Body of pancreas (tissue), 4 donors: ENCODE data around the gene ING3. TPM values are rescaled to one million over a fixed set of nuclear protein-coding genes. Genes with fewer than 3 reads are reported as not detected.

ENCODE experiments used
- ATAC-seq: fragments of 150-250 bp; one replicate; pipeline ENCODE4 v1.9.1; 2016
- DNase-seq, 4 donors: peaks; one replicate each; pipeline ENCODE4 v3.0.0-alpha.2; 2019
- H3K27ac ChIP-seq, 4 donors: fragments of 200-600 bp; sonication (generic); 1 replicate in 3 of 4; 2 replicates in 1 of 4; pipeline versions ENCODE4 v1.5.1 to v1.6.1; 2016 to 2019; ENCODE audit warnings: mild to moderate bottlenecking in 1 of 4, mixed read lengths in 1 of 4, moderate library complexity in 1 of 4
- H3K27me3 ChIP-seq, 2 donors: fragments of 200-600 bp; sonication (generic); one replicate each; pipeline ENCODE4 v1.6.0; 2016; ENCODE audit warnings: mild to moderate bottlenecking in 1 of 2
- H3K36me3 ChIP-seq, 2 donors: fragments of 200-600 bp; sonication (generic); replicated peaks in 1 of 2; 2 replicates each; pipeline ENCODE4 v1.5.1; 2016; ENCODE audit warnings: low read depth in 2 of 2; ENCODE audit not compliant: insufficient read depth in 1 of 2
- H3K4me1 ChIP-seq: fragments of 200-600 bp; sonication (generic); one replicate; pipeline ENCODE4 v1.6.0; 2016
- H3K4me3 ChIP-seq, 2 donors: fragments of 200-600 bp; sonication (generic); 1 replicate in 1 of 2; 2 replicates in 1 of 2; pipeline ENCODE4 v1.5.1; 2016 to 2019
- H3K9me3 ChIP-seq, 3 donors: fragments of 200-600 bp; sonication (generic); 1 replicate in 2 of 3; 2 replicates in 1 of 3; pipeline ENCODE4 v1.5.1; 2016
- CTCF ChIP-seq, 7 experiments: fragments of 450-650 bp in 4 of 7; fragments of 200-600 bp in 3 of 7; sonication (generic) in 3 of 7; IDR thresholded peaks; one replicate each; pipeline ENCODE4 v1.5.1; 2016 to 2019; ENCODE audit warnings: antibody characterized with exemption in 7 of 7
- POLR2A ChIP-seq, 3 donors: fragments of 450-650 bp; IDR thresholded peaks; one replicate each; pipeline ENCODE4 v1.6.1; 2016; ENCODE audit warnings: antibody characterized with exemption in 3 of 3, mild to moderate bottlenecking in 2 of 3
- WGBS, 2 donors: methylation state at CpG; one replicate each; pipeline ENCODE4 v1.1.5; 2017; 5-methylcytosine and 5-hydroxymethylcytosine counted together
- intact Hi-C: fragments of 100-400 bp; cut with DNase I; formaldehyde crosslinking; loops from one replicate; pipeline ENCODE4 v1.15.1; 2023
- total RNA-seq, 2 donors: library from RNA; depleted of rRNA; stranded (reverse); fragments of >200 nt; gene quantifications; one replicate each; pipeline ENCODE4 v1.1.0, GENCODE V29; 2016

ING3 gene
- total RNA-seq, 2 donors from 2014 or later, result 7.6 to 9.1 TPM

- peaks cover 0 to 12% of the 10 kb centered on the region in 2 donors for H3K36me3 ChIP-seq
- DNase-seq (no peak), ATAC-seq (no peak)
- peaks cover 18% of the 10 kb centered on the region for H3K4me1 ChIP-seq
- H3K9me3 ChIP-seq, result no peaks in the 10 kb centered on the region
- intact Hi-C loops, result no loop called here
- H3K4me3 ChIP-seq, result no peak overlapping the region
- whole genome bisulfite sequencing, 2 donors, result 82 to 86% methylated on average over 3 of the region's 3 CpGs
- TF ChIP-seq POLR2A (IDR thresholded peaks at IDR 0.05) (no peak), CTCF (IDR thresholded peaks at IDR 0.05) (no peak)
- no peak overlapping the region for H3K27ac ChIP-seq
- no peaks in the 10 kb centered on the region for H3K27me3 ChIP-seq
Measured at GRCh38 chr7:120955577-120956149, 5.1 kb downstream of the ING3 start.

GRCh38 chr7:120959929-120960484 is 9.4 kb downstream of the ING3 start:
- 90 to 93% methylated on average over 8 of the region's 8 CpGs for WGBS, 2 donors
- ATAC-seq (no peak), DNase-seq (no peak)
- peaks cover 0 to 9% of the 10 kb centered on the region in 2 donors for H3K36me3 ChIP-seq
- TF ChIP-seq POLR2A (IDR thresholded peaks at IDR 0.05) (no peak), CTCF (IDR thresholded peaks at IDR 0.05) (no peak)
- H3K27me3 ChIP-seq, result no peaks in the 10 kb centered on the region
- H3K27ac ChIP-seq, result no peak overlapping the region
- H3K9me3 ChIP-seq, result no peaks in the 10 kb centered on the region
- H3K4me3 ChIP-seq, result no peak overlapping the region
- H3K4me1 ChIP-seq, result no peaks in the 10 kb centered on the region
- intact Hi-C loops, result no loop called here

GRCh38 chr7:120960714-120961113 is 10.1 kb downstream of the ING3 start:
- intact Hi-C loops, result no loop called here
- H3K27me3 ChIP-seq, result no peaks in the 10 kb centered on the region
- no peak for ATAC-seq
- no peaks in the 10 kb centered on the region for H3K4me1 ChIP-seq
- peaks cover 0 to 7% of the 10 kb centered on the region in 2 donors for H3K36me3 ChIP-seq
- no peak overlapping the region for H3K27ac ChIP-seq
- TF ChIP-seq POLR2A (IDR thresholded peaks at IDR 0.05) (no peak), CTCF (IDR thresholded peaks at IDR 0.05) (no peak)
- 79 to 85% methylated on average over 1 of the region's 1 CpG for WGBS, 2 donors
- no peak for DNase-seq
- no peaks in the 10 kb centered on the region for H3K9me3 ChIP-seq
- no peak overlapping the region for H3K4me3 ChIP-seq

GRCh38 chr7:120961638-120962173 is 11.1 kb downstream of the ING3 start:
- no peak for DNase-seq
- no peaks in the 10 kb centered on the region for H3K9me3 ChIP-seq
- TF ChIP-seq POLR2A (IDR thresholded peaks at IDR 0.05) (no peak), CTCF (IDR thresholded peaks at IDR 0.05) (no peak)
- WGBS, 2 donors, result 68 to 71% methylated on average over 1 of the region's 1 CpG
- no peak overlapping the region for H3K4me3 ChIP-seq
- H3K4me1 ChIP-seq, result no peaks in the 10 kb centered on the region
- intact Hi-C loops, result no loop called here
- H3K27me3 ChIP-seq, result no peaks in the 10 kb centered on the region
- H3K36me3 ChIP-seq, result peaks cover 0 to 3% of the 10 kb centered on the region in 2 donors
- no peak overlapping the region for H3K27ac ChIP-seq
- no peak for ATAC-seq

GRCh38 chr7:120964088-120964487 is 13.5 kb downstream of the ING3 start:
- Histone ChIP-seq H3K4me1 (no peaks in the 10 kb centered on the region), H3K27me3 (no peaks in the 10 kb centered on the region), H3K36me3 (peaks cover 0 to 7% of the 10 kb centered on the region in 2 donors), H3K9me3 (no peaks in the 10 kb centered on the region), H3K27ac (no peak overlapping the region), H3K4me3 (no peak overlapping the region)
- intact Hi-C loops, result no loop called here
- TF ChIP-seq CTCF (IDR thresholded peaks at IDR 0.05), result no peak
- ATAC-seq (no peak), DNase-seq (no peak)
- whole genome bisulfite sequencing, 2 donors, result 90 to 97% methylated on average over 1 of the region's 1 CpG
